NCI-H226 (cell line): Measurements from ENCODE around the gene DQX1.
"Not testable (repeated sequence)": the region's sequence is repeated elsewhere in the genome, so short reads cannot be mapped to it uniquely, and the experiment has no call there.

Source experiments
- DNase-seq: peaks from one replicate; pipeline ENCODE4 v3.0.0-alpha.2; 2015

Gene DQX1, protein sequence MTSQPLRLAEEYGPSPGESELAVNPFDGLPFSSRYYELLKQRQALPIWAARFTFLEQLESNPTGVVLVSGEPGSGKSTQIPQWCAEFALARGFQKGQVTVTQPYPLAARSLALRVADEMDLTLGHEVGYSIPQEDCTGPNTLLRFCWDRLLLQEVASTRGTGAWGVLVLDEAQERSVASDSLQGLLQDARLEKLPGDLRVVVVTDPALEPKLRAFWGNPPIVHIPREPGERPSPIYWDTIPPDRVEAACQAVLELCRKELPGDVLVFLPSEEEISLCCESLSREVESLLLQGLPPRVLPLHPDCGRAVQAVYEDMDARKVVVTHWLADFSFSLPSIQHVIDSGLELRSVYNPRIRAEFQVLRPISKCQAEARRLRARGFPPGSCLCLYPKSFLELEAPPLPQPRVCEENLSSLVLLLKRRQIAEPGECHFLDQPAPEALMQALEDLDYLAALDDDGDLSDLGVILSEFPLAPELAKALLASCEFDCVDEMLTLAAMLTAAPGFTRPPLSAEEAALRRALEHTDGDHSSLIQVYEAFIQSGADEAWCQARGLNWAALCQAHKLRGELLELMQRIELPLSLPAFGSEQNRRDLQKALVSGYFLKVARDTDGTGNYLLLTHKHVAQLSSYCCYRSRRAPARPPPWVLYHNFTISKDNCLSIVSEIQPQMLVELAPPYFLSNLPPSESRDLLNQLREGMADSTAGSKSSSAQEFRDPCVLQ

DNA sequence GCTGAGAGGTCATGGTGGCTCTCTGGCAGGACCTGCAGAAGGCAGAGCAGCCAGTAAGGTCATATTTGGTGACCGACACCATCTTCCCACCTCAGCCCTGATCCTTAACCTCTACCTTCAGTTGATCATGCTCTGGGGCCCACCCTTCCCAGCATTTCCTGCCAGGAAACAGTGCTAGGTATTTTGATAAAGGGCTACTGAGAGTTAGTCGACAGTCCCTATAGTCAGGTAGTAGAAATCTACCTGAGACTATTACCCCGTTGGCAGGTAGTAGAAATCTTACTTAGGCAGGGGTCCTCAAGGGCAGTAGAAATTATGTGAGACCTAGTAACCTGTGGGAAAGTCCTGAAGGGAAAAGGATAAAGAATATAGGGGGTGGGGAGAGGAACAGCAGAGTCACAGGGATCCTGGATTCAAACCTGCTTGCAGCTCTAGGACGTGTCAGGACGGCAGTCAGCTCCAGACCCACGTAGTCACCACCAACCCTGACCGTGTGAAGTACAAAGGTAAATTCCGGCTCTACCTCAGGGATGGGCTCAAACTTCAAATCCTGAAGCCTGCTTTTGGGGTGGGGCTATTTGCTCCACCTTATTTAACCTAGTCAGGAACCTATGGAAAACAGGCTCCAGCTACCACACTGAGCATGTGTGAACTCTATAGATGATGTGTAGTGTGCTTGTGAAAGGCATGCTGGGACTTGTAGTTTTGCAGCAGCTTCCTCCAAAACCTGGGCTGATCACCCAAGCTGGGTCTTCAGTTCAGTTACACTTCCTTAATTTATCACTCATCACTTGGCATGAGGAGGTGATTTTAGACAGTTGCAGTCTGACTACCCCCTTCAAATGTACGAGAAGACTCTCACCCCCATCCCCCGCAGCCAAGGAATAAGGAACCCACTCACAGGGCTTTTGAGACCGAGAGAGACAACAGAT lies at the start of gene DQX1:
Gene DQX1 (minus strand): TSS at position 515 of the 932 bp plus-strand sequence. CDS start 502 bp downstream, at position 13.
- DNase-seq: no peak

DNA sequence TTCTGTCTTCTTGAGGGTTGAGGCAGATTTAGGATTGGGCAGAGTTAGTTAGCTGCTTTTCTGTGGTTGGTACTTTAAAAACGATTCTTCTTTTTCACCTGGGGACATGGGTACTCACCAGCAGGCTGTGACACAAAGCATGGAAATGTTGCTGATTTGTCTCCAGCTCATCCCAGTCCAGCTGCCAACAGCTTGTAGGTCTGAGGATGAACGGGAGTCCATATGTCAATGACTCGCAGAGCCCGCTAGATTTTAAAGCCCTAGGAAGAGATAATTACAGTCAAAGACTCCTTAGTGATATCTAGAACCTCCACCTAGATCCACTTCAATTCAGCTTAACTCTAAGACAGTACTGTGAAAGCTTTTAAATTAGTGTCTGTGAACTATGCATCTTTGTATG lies 49.3 kb upstream of the DQX1 start:
- no peak for DNase-seq

DNA sequence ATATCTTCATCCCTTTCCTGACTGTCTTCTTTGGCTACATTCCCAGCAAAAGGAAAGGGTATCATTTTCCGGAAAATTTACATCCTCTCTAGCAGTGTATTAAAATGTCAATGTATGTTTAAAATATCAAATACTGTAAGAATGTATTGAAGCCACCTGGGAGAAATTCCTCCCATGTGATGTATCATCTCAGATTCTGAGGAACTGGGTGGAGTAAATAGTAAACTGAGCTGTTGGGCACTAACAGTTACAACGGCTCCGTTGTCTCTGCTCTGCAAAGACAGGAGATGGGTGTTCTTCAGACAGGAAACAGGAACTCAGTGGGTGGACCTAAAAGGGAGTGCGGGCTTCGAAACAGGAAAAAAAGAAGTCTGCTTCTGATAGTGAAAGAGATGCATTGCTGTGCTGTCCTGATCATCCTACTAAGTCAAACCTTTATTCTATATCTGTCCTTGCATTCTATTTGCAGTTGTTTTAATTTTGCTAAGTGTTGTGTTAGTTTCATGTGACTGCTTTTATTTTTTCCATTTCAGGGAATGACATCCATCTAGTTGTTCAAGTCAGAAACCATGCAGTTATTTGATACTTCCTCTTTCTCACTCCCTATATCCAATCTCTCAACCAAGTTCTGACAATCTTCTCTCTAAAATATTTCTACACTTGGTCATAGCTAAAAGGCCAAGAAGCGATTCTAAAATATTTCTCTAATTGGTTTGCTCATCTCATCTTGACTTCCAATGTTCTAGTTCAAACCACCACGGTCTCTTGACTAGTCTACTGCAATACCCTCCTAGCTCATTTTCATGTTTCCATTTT lies 47.9 kb upstream of the DQX1 start:
- DNase-seq: peak; percentile 94

DNA sequence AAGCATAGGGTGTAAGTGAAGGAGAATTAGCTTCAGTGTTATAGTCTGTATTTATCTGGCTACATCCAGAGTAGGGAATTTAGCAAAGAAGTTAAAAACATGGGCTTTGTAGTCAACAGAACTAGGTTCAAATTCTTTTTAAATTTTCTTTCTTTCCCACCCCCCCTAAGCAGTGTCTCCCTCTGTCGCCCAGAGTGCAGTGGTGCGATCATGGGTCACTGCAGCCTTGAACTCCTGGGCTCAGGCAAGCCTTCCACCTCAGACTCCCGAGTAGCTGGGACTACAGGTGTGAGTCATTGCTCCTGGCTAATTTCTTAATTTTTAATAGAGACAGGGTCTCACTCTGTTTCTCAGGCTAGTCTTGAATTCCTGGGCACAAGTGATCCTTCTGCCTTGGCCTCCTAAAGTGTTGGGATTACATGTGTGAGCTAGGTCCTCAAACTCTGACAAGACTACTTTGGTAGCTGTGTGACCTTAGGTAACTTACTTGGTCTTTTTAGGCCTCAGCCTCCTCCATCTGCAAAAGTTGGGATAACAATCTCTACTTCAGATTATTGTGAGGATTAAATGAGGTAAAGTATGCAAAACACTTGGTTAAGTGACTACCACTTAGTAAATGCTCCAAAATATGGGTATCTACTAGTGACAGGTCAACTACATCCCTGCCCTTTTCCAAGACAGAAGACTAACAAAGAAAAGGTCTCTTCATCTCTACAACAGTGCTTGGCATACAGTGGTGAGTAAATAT lies 46.3 kb upstream of the DQX1 start:
- DNase-seq: no peak

DNA sequence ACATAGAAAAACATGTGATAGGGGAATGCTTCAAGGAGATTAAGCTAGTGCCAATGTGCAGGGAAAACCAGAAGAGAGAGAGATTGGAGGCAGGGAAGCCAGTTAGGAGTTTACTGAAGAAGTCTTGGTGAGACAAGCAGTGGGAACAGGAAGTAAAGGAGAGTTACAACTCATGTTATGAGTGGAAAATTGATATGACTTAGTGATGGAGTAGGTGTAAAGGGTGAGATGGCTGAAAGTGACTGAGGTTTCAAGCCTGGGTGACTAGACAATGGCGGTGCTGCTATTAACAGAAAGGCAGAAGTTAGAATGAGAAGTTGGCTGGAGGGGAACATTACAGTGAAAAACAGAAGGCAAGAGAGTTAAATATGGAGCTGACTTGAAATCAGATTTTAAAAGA lies 45.0 kb upstream of the DQX1 start:
- DNase-seq: no peak

DNA sequence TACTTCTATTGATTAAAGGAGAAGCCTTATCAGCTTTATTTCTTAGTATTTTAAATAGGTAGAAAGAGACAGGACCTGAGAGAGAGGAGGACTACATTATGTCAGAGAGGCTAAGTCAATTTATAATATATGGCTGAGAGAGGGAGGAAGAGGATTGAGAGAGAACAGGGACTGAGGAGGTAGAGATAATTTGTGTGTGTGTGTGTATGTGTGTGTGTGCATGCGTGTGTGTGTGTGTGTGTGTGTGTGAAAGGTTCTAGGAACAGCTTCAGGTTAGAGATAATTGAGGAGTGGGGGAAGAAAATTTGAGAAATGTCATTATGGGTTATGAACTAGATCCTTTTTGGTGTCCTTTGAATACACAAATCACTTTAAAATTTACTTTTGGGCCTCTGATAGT lies 43.7 kb upstream of the DQX1 start:
- DNase-seq: no peak

DNA sequence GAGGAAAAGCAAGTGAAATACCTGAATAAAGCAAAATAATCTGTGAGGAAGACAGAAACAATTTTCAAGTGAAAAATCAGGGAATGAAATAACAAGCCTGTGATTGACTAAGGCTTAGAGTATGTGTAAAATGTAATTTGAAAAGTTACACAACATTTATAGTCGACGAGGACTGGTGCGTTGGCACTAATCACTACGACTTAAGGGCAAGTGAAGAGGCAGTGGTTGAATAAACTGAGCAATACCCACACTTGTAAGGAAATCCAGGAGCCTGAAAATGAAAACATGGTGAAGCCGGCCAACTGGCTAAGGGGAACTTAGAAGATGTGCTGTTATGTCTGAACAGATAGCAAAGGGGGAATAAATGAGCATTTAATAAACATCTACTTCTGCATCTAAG lies 41.9 kb upstream of the DQX1 start:
- DNase-seq: peak; percentile 81

DNA sequence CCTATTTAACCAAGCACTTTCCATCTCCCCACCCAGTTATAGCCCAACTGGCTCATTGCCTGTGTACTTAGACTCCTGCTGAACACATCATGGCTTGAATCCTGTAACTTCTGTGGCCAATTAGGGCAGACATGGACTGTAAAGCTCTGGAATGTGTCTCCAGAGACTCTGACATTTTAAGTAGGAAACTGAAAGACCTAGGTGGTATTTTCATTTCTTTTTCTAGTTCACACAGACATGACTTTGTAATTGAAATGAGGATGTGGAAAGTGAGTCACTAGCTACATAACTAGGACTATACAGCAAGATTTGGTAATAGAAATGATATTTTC lies 40.7 kb upstream of the DQX1 start:
- DNase-seq: peak; percentile 66

DNA sequence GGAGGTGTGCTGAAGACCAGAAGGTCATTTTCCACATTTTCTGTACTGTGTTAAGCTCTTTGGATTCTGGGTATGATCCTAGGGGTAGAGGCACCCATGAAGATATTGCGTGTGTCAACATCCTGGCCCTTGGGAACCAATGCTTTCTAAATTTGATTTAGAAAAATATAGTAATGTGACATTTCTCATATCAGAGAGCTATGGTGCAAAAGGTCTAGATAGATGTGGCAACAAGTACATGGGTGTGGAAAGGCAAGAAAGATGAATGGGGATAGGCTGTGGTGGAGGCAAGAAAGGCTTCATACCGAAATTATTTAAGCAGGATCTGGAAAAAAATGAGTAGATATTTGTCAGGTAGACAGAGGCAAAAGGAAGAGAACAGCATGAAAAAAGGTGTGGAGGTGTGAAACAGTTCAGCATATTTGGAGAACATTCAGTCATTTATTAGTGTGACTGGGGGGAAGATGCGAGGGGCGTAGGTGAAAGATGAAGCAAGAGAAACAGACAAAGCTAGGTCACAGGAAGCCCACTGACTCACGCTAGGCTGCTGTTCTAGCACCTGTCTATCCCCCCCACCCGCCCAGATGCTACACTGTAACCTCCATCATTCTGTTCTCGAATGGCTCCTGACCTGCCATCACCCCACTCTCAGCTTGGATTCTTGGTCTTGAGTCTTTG lies 40.2 kb upstream of the DQX1 start:
- no peak for DNase-seq

DNA sequence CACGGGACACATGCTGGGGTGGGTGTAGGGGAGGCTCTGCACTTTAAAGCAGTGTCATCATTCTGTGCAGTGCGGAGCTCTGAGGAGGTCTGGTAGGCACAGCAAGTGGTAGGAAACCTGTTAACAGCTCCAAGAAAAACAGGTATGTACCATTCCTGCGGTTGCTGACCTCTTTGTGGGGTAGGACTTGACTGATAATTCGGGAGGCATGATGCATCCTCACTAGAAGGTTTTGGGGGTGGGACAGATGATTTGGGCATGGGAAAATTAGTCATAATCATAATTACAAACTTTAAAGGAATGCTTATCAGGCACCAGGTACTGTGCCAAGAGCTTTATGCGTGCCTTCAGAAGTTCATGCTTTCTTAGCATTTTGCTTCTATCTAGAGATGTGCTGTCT lies 38.2 kb upstream of the DQX1 start:
- peak; percentile 100 for DNase-seq

DNA sequence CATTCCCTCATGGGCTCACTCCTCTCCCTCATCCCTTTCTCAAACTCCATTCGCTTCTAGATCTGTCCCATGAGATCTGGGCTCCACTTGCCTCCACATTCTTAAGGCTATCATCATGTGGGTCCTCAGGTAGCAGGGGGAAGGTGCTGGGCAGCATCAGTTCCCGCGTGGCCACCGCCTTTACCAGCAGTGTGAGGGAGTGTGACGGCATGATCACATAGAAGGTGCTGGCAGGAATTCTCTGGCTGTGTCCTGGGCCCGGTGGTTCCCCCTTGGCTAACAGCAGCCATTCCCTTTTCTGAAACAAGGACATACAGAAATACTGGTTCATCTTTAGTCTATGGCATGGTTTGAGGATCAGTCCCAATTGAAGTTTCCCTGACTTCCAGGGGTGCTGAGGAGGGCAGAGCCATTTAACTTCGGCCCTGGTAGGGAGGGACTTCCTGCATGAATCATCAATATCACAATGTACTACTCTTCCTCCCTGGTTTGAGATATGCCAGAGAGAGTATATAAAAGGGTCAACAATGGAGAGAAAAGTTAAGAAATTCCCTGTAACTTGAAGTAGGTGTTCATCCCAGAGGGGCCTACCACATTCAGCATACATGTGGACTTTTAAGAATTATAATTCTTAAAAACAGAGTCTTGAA lies 36.2 kb upstream of the DQX1 start:
- DNase-seq: no peak

DNA sequence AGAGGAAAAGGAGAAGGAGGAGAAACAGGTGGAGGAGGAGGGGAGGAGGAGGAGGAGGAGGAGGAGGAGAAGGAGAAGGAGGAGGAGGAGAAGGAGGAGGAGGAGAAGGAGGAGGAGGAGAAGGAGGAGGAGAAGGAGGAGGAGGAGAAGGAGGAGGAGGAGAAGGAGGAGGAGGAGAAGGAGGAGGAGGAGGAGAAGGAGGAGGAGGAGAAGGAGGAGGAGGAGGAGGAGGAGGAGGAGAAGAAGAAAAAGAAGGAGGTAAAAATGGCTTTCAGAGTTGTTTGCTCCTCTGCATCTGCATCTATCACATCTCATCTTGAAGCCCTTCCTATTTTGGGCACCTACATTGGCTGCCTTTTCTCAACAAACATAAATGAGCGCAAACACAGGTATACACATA lies 35.0 kb upstream of the DQX1 start:
- DNase-seq: not testable (repeated sequence)

DNA sequence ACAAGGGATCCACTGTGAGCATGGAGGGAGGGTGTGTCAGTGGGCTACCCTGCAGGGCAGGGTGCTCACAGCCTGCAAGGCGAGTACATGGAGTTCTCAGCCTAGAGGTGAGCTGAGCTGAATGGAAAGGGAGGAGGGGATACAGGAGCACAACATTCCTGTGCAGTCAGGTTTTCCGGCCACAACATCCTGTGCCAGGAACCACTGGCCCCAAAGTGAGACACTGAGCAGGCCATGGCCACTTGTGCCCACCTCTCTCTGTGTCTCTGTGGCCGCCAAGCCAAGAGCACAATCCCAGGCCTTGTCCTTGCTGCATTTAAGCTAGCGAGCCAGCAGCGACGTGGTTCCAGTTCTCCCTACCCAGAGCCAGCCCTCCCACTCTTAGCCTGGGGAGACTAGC lies 34.6 kb upstream of the DQX1 start:
- DNase-seq: peak; percentile 87

DNA sequence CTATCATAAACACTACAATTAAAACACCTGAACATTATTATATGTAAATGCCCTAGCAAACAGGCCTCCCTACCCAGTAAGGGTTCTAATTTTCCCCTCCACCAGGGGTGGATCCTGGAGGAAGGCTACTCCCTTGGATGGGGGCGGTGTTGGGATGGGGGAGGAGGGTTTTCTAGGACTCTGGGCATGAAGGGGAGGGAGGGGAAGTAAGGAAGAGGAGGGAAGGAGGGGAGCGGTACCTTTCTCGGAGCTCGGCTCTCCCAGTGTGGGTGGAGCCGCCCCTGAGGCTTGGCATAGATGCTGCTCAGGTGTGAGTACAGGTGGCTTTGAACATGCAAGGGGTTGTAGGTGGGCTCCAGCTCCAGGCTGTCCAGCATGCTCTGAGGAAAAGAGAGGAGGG lies 33.9 kb upstream of the DQX1 start:
- DNase-seq: no peak

DNA sequence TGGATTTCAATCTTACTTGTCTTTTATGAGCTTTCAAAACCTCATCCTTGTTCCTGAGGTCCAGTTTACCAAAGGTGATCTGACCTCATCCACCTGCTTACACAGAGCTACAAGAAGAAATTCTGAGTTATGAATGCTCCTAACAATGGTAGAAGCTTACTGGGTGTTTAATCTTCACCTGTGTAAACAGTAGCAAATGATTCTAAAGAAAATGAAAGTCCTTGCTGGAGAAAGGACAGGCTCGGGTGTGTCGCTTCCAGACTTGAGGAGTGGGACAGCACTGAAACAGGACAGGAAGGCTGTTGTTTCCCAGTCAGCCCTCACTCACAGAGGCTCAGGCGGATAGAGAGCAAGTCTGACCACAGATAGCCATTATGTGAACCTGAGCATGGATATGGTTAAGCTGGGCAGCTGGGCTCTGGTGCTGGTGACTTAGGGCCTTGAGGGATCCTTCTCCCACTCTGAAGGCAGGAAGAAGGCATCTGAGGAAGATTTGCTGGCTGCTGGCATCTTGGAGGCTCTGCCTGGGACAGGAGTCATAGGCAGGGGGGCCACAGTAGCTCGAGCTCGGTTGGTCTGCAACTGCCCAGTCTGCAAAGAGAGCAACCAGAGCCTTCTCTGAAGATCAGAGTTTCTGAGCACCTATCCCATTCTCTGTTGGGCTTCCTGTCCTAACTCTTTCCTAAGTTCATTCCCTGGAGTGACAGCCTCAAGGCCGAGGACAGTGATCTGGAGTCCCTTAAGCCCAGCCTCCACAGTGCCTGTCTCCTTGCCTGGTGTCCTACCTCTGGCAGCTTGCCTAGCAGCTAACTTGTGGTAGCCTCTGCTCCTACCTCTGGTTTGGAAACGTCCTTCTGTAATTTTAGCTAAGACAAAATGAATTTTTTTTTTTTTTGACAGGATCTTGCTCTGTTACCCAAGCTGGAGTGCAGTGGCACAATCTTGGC lies 32.5 kb upstream of the DQX1 start:
- DNase-seq: no peak

DNA sequence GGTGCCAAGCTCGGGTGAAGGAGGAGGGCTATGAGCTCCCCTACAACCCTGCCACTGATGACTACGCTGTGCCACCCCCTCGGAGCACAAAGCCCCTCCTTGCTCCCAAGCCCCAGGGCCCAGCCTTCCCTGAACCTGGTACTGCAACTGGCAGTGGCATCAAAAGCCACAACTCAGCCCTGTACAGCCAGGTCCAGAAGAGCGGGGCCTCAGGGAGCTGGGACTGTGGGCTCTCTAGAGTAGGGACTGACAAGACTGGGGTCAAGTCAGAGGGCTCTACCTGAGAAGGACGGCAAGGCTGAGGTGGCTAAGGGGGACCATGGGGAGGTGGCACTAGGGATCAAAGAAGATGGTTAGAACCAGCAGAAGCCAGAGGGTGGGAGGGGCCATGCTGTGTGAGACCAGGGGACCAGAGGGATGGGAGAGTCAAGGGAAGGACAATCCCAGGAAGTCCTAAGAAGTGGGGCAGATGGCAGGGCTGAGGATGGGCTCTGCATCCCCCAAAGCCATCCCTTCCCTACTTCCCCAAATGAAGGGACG lies 30.9 kb upstream of the DQX1 start:
- DNase-seq: no peak

DNA sequence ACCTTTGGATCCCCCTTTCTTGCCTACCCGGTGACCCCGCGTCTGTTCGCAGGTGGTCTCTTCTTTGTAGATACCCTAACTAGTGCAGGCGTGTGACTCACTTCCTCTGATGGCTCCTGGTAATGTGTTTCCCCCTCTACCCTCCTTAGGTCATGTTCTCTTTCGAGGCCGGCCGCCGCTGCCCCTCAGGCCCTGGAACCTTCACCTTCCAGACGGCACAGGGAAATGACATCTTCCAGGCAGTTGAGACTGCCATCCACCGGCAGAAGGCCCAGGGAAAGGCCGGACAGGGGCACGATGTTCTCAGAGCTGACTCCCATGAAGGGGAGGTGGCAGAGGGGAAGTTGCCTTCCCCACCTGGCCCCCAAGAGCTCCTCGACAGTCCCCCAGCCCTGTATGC lies 30.1 kb upstream of the DQX1 start:
- no peak for DNase-seq

DNA sequence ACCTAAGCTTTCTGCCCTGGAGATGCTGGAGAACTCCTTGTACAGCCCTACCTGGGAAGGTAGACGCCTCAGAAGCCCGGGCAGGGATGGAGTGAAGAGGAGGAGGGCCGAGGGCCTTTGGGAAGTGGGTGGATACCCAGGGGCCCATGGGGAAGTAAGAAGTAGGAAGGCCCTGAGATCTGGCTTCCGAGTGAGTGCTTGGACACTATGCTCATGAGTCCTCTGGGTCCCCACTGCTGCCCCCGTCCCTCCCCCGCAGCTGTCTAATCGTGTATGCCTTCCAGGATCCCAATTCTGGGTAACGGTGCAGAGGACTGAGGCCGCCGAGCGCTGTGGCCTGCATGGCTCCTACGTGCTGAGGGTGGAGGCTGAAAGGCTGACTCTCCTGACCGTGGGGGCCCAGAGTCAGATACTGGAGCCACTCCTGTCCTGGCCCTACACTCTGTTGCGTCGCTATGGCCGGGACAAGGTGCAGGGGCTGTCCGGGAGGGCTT lies 29.6 kb upstream of the DQX1 start:
- DNase-seq: no peak
